ENCODE measurements around the gene KIRREL3.

The KIRREL3 gene

DNA sequence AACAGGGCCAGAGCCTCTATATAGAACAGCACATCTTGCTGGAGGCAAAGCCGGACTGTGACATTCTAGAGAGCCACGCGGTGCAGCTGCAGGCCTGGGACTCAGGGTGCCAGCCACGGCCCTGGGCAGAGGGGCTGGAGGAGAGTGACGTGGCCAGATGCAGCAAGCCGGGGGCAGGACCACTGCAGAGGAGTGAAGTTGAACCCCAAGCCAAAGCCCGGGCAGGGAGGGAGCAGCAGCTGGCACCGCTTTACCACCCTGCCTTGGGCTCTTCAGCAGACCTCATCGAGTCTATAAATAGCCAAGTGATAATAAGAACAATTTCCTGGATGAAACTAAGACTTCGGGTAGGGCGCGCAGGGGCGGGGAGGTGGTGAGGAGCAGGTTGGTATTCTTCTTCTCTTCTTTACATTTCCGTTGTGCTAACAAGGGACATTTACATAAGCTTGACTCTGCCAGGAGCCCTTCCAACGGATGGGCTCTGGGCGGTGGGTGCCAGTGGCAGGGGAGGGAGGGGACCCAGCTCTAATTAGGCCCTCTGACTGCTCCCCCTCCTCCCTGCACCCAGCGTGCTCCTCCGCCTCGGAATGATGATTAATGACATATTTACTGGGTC lies 534.9 kb downstream of the KIRREL3 start:
- DNase-seq (ENCODE audit: insufficient read length, low spot score) (no peak), FAIRE-seq (peak; percentile 28)
- TF ChIP-seq POLR2AphosphoS5 (IDR thresholded peaks at IDR 0.05; ENCODE audit: low read depth, low read length) (no peak), PAX5 (IDR thresholded peaks at IDR 0.05; ENCODE audit: insufficient read depth, low read length, severe bottlenecking) (no peak), POLR2A (IDR thresholded peaks at IDR 0.05; ENCODE audit: low read depth, low read length) (no peak), TAF1 (IDR thresholded peaks at IDR 0.05; ENCODE audit: low read depth, low read length) (no peak), POU2F2 (IDR thresholded peaks at IDR 0.05; ENCODE audit: low read depth, low read length) (no peak), SPI1 (IDR thresholded peaks at IDR 0.05; ENCODE audit: low read depth, low read length) (no peak)

DNA sequence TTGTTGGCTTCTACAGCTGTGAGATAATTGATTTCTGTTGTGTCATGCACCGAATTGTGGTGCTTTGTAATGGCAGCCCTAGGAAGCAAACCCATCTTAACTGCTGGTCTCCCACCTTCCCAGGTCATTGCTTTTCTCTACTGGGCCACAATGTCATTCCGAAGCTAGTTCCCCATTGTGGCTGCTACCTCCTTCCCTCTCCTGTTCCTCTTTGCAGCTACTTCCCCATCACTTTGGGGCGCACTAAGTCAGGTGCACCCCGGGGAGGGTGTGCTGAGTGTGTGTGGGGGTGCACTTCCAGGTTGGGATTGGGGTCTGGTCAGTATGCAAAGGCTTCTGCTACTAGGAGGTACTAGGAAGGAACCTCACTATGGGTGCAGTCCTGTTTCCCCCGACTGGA lies 535.8 kb downstream of the KIRREL3 start:
- FAIRE-seq: no peak
- DNase-seq (ENCODE audit: insufficient read length, low spot score): no peak
- TF ChIP-seq POLR2AphosphoS5 (IDR thresholded peaks at IDR 0.05; ENCODE audit: low read depth, low read length) (no peak), POU2F2 (IDR thresholded peaks at IDR 0.05; ENCODE audit: low read depth, low read length) (no peak), TAF1 (IDR thresholded peaks at IDR 0.05; ENCODE audit: low read depth, low read length) (no peak)

DNA sequence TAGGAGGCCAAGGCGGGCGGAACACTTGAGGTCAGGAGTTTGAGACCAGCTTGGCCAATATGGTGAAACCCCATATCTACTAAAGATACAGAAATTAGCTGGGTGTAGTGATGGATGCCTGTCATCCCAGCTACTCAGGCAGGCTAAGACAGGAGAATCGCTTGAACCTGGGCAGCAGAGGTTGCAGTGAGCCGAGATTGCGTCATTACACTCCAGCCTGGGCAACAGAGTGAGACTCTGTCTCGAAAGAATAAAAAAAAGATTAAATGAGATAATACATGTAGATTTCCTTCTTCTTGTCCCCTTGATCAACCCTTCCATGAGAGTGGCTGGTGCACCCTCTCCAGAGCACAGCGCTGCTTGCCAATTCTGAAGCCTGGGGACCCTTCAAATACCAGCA lies 538.1 kb downstream of the KIRREL3 start:
- DNase-seq (ENCODE audit: insufficient read length, low spot score): no peak
- no peak for TF ChIP-seq POLR2AphosphoS5 (IDR thresholded peaks at IDR 0.05; ENCODE audit: low read depth, low read length)
- TF ChIP-seq POLR2A (IDR thresholded peaks at IDR 0.05; ENCODE audit: low read depth, low read length): no peak
- TF ChIP-seq POU2F2 (IDR thresholded peaks at IDR 0.05; ENCODE audit: low read depth, low read length): no peak
- TF ChIP-seq PAX5 (IDR thresholded peaks at IDR 0.05; ENCODE audit: insufficient read depth, low read length, severe bottlenecking): no peak
- no peak for TF ChIP-seq SPI1 (IDR thresholded peaks at IDR 0.05; ENCODE audit: low read depth, low read length)
- no peak for TF ChIP-seq TAF1 (IDR thresholded peaks at IDR 0.05; ENCODE audit: low read depth, low read length)
- no peak for FAIRE-seq

DNA sequence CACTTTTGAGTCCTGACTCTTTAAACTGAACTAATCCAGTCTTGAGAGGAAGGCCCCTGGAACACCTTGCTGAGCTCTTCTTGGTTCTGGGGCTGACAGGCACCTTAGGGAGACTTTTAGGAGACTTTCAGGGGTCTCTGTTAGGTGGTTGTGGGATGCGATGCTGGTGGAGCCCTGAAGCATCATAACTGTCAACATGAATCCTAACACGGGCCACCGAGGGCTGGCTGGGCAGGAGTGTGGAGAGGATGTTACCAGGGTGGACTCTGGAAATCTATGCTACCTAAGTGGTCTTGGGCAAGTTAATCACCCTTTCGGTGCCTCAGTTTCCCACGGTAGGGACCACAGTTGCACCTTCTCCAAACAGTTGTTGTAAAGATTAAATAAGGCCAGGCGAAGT lies 538.6 kb downstream of the KIRREL3 start:
- FAIRE-seq (no peak), DNase-seq (ENCODE audit: insufficient read length, low spot score) (no peak)
- TF ChIP-seq SPI1 (IDR thresholded peaks at IDR 0.05; ENCODE audit: low read depth, low read length) (no peak), POLR2AphosphoS5 (IDR thresholded peaks at IDR 0.05; ENCODE audit: low read depth, low read length) (no peak), POLR2A (IDR thresholded peaks at IDR 0.05; ENCODE audit: low read depth, low read length) (no peak), POU2F2 (IDR thresholded peaks at IDR 0.05; ENCODE audit: low read depth, low read length) (no peak), PAX5 (IDR thresholded peaks at IDR 0.05; ENCODE audit: insufficient read depth, low read length, severe bottlenecking) (no peak), TAF1 (IDR thresholded peaks at IDR 0.05; ENCODE audit: low read depth, low read length) (no peak)

DNA sequence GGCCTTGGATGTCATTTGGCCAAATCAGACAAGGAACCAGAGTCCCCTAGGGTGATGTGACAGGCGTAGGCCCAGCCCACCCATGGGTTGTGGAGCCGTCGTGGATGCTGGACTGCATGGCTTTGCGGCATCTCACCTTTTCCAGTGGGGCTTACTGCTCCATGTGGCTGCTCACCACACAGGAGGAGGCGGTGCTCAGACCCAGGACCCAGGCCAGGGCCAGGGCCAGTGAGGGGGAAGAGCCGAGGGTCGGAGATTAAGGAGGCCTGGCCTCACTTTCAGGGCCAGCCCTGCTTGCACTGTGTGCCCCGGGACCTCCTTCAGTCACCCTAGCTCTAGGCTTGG lies 539.5 kb downstream of the KIRREL3 start:
- DNase-seq (ENCODE audit: insufficient read length, low spot score) (no peak), FAIRE-seq (no peak)
- TF ChIP-seq POLR2AphosphoS5 (IDR thresholded peaks at IDR 0.05; ENCODE audit: low read depth, low read length) (no peak), PAX5 (IDR thresholded peaks at IDR 0.05; ENCODE audit: insufficient read depth, low read length, severe bottlenecking) (no peak), SPI1 (IDR thresholded peaks at IDR 0.05; ENCODE audit: low read depth, low read length) (no peak), POLR2A (IDR thresholded peaks at IDR 0.05; ENCODE audit: low read depth, low read length) (no peak), TAF1 (IDR thresholded peaks at IDR 0.05; ENCODE audit: low read depth, low read length) (no peak), POU2F2 (IDR thresholded peaks at IDR 0.05; ENCODE audit: low read depth, low read length) (no peak)

DNA sequence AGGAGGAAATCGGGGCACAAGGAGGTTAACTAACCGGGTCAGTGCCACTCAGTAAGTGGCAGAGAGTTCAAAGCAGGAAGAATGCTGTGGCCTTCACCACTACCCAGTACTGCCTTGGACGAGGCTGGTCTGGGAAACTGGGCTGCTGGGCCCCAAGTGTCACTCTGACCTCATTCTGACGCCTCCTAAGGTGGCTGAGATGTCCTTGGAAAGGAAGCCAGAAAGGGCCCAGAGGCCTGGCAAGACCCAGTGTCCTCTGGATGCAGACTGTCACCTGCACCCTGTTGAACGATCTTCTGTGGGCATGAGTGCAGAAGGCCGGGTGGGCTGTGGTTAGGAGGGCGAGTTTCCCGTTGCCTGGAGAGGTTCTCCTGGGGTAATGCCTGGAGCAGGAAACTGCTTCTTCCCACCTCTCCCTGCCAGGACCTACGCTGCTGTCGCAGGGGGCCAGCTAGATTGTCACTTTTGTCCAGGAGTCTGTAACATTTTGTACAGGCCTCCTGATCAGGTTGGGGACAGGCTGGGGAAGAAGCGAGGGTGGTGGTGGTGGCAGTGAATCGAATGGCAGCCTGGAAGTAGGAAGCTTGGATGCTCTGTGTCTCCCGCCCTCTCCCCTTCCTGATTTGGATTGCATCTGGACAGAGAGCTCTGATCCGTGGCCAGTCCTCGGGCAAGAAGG lies 540.0 kb downstream of the KIRREL3 start:
- TF ChIP-seq PAX5 (IDR thresholded peaks at IDR 0.05; ENCODE audit: insufficient read depth, low read length, severe bottlenecking) (no peak), TAF1 (IDR thresholded peaks at IDR 0.05; ENCODE audit: low read depth, low read length) (no peak), POLR2AphosphoS5 (IDR thresholded peaks at IDR 0.05; ENCODE audit: low read depth, low read length) (no peak), POLR2A (IDR thresholded peaks at IDR 0.05; ENCODE audit: low read depth, low read length) (no peak), SPI1 (IDR thresholded peaks at IDR 0.05; ENCODE audit: low read depth, low read length) (no peak), POU2F2 (IDR thresholded peaks at IDR 0.05; ENCODE audit: low read depth, low read length) (no peak)
- FAIRE-seq (no peak), DNase-seq (ENCODE audit: insufficient read length, low spot score) (no peak)

DNA sequence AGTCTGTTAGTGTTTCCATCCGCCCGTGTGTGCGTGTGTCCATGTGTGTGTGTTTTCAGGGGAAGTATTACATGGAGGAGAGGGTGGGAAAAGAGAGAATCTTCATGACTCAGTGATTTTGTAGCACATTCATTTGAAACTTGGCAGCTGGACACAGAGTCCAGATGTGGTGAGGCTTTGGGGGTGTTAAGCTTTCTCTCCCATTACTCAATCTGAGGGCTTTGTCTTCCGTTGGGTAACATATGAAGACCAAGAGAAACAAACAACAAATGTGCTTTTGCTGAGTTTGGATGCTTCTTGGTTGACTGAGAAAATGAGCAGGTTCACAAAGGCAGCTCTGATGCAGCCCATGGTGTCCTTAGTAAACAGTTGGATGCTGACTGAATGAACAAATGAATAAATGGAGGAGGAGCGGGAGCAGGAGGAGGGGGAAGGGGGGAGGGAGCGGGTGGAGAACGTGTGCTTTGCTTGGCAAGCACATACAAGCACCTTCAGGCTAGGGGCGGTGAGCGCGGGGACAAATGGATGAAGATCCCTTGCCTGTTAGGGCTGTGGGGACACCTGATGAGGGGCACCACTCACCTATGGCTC lies 540.8 kb downstream of the KIRREL3 start:
- DNase-seq (ENCODE audit: insufficient read length, low spot score) (no peak), FAIRE-seq (no peak)
- TF ChIP-seq POU2F2 (IDR thresholded peaks at IDR 0.05; ENCODE audit: low read depth, low read length) (no peak), TAF1 (IDR thresholded peaks at IDR 0.05; ENCODE audit: low read depth, low read length) (no peak)

DNA sequence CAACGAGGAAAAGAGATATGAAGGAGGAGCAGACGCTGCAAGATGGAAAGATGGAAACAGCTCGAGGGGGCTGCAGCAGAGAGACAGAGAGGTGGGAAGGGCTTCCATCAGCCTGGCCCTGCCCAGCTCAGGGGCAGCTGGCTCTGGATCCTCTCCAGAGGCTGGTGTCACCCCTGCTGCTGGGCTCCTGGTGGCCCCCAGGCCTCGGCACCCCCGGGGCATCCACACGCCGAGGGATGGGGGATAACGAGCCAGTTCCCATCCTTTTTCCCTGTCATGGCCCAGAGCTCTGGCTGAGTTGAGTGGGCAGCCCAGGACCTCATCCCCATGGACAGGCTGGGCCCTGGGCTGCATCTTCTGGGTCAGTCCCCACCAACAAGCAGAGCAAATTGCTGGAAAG lies 542.8 kb downstream of the KIRREL3 start:
- no peak for FAIRE-seq
- no peak for DNase-seq (ENCODE audit: insufficient read length, low spot score)
- TF ChIP-seq POLR2A (IDR thresholded peaks at IDR 0.05; ENCODE audit: low read depth, low read length) (no peak), SPI1 (IDR thresholded peaks at IDR 0.05; ENCODE audit: low read depth, low read length) (no peak), PAX5 (IDR thresholded peaks at IDR 0.05; ENCODE audit: insufficient read depth, low read length, severe bottlenecking) (no peak), TAF1 (IDR thresholded peaks at IDR 0.05; ENCODE audit: low read depth, low read length) (no peak), POLR2AphosphoS5 (IDR thresholded peaks at IDR 0.05; ENCODE audit: low read depth, low read length) (no peak), POU2F2 (IDR thresholded peaks at IDR 0.05; ENCODE audit: low read depth, low read length) (no peak)

DNA sequence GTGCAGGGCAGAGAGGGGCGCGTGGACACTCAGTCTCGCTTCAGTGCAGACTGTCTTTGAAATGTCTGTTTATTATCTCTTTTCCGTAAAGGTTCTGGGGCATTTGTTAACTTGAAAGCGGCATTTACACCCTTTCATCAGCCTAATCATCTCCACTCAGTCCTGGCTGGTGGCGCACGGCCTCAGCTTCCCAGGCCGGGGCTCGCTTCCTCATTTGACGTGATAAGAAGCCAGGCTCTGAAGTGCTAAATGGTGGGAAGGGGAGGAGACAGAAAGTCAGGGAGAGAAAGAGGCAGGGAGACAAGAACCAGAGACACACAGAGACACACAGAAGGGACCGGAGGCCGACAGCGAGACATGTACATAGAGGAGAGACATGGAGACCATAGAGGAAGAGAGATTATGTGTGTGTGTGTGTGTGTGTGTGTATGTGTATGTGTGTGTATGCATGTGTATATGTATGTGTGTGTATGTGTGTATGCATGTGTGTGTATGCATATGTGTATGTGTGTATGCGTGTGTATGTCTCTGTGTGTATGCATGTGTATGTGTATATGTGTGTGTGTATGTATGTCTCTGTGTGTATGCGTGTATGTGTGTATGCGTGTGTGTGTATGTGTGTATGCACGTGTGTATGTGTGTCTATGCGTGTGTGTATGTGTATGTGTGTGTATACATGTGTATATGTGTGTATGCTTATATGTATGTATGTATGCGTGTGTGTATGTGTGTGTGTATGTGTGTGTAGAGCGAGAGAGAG lies 543.6 kb downstream of the KIRREL3 start:
- TF ChIP-seq PAX5 (IDR thresholded peaks at IDR 0.05; ENCODE audit: insufficient read depth, low read length, severe bottlenecking) (no peak), SPI1 (IDR thresholded peaks at IDR 0.05; ENCODE audit: low read depth, low read length) (no peak), POLR2A (IDR thresholded peaks at IDR 0.05; ENCODE audit: low read depth, low read length) (no peak), POU2F2 (IDR thresholded peaks at IDR 0.05; ENCODE audit: low read depth, low read length) (no peak), POLR2AphosphoS5 (IDR thresholded peaks at IDR 0.05; ENCODE audit: low read depth, low read length) (no peak), TAF1 (IDR thresholded peaks at IDR 0.05; ENCODE audit: low read depth, low read length) (no peak)
- FAIRE-seq (peak; percentile 74), DNase-seq (ENCODE audit: insufficient read length, low spot score) (no peak)
